HG03135 (cell line): ENCODE measurements around the gene SFMBT1.

Experiments used
- ATAC-seq: cut with Tn5 transposase; IDR thresholded peaks from one replicate; pipeline ENCODE4 v1.9.1; 2021; ENCODE audit warnings: mild to moderate bottlenecking, moderate library complexity; ENCODE audit not compliant: unreplicated experiment

The SFMBT1 gene

GRCh38 chr3:52890735-52891134 lies 155.1 kb downstream of the SFMBT1 start:
- no peak for ATAC-seq

GRCh38 chr3:52889901-52890300 lies 156.0 kb downstream of the SFMBT1 start:
- ATAC-seq, result no peak

GRCh38 chr3:52887166-52887565 lies 158.7 kb downstream of the SFMBT1 start:
- ATAC-seq, result no peak

DNA sequence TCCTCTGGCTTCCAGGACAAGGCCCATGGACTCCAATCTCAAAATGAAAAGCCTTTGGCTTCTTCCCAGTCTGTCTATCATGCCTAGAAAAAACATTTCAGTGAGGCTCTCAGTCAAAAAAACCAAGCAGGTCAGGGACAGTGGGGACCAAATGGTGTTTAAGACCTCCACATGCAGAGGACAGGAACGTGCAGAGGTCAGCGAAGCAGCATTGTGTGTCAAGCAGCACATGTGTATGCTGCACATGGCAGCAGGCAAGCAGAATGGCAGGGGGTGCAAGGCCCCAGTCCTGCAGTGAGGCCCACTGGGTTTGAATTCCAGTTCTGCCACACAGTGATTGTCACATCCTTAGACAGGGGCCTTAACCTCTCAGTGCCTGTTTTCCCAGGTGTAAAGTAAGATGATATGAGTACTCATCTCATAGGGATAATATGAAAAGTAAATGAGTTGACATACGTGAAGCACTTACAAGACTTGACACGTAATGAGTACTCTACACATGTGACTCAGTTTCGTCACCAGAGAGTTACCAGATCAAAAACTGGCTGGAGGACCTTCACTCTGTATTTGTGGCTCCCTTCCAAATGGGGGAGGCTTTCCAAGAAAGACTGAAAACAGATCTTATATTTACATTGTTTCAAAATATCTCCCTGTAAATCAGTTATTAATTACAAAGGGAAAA lies 159.7 kb downstream of the SFMBT1 start:
- ATAC-seq, result no peak

GRCh38 chr3:52882377-52882776 lies 163.5 kb downstream of the SFMBT1 start:
- no peak for ATAC-seq

- ATAC-seq, result no peak
Measured at GRCh38 chr3:52881871-52882270, 164.0 kb downstream of the SFMBT1 start.

DNA sequence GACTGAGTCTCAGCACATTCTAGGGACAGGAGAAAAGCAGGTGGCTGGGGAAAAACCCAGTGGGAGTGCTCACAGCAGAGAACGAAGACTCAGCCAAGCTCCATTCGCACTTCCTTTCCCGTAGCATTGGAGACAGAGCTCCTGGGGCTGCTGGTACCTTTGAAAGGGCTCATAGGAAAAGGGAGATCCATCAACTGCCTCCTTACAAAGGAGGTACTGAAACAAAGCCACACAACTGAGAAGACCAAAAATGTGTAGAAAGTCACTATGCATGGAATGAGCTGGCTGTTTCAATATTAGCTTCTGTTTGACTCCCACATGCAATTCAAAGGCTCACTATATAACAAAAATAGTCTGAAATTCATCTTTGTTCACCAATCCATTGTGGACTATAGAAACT lies 165.4 kb downstream of the SFMBT1 start:
- no peak for ATAC-seq

DNA sequence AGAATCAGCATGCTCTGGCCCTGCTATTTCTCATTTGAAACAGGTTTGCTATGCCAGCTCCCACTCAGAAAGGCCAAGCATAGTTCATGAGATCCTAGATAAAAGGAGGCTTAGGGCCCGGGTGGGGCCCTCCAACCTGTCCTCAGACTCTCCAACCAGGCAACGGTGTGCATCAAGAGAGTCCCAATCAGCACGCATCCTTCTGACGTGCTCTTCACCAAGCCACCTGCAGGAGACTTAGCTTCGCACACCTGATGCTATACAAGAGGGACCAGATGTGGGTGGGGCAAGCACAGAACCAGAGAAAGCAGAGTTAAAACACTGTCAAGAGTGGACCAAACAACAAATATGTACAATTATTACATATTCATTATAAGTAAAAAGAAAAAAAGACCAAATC lies 165.8 kb downstream of the SFMBT1 start:
- no peak for ATAC-seq

- ATAC-seq, result no peak
Measured at GRCh38 chr3:52879581-52879980, 166.3 kb downstream of the SFMBT1 start.

- ATAC-seq, result no peak
Measured at GRCh38 chr3:52879090-52879489, 166.8 kb downstream of the SFMBT1 start.

GRCh38 chr3:52877085-52877484 lies 168.8 kb downstream of the SFMBT1 start:
- ATAC-seq, result no peak

GRCh38 chr3:52874864-52875587 lies 170.8 kb downstream of the SFMBT1 start:
- no peak for ATAC-seq

DNA sequence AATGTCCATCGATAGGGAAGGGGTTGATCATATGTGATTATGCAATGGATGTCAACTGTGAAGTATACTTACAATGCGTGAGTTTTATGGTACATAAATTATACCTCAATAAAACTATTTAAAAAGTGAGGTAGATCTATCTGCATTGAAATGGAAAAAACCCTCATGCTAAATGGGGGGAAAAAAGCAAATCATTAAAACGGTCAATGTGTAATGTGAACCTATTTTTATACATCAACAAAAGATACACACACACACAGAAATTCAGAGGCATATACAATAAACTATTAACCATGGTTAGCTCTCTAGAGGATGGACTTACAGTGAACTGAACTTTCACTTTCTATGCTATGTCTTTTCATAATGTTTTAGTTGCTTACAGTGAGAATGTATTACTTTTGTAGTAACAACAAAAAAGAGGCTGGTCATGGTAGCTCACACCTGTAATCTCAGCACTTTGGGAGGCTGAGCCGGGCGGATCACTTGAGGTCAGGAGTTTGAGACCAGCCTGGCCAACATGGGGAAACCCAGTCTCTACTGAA lies 171.6 kb downstream of the SFMBT1 start:
- ATAC-seq, result no peak

- no peak for ATAC-seq
Measured at GRCh38 chr3:52873433-52874159, 172.3 kb downstream of the SFMBT1 start.

GRCh38 chr3:52872245-52872644 lies 173.6 kb downstream of the SFMBT1 start:
- ATAC-seq, result no peak

DNA sequence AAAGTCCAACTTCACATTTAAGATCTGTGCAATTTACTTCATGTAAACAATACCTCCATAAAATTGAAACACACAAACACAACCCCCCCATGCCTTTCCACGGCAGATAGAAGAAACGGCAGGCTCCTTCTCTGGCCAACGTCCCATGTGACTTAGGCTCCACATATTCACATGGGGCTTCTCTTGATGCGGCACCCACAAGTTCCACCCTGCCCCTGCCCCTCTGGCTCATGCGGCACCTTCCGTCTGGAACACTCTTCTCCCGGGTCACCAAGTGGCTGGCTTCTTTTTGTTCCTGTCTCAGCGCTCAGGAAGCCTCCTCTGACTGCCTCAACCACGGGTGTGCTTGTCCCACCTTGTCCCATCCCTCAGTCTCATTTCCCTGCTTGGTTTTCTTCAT lies 174.1 kb downstream of the SFMBT1 start:
- no peak for ATAC-seq

GRCh38 chr3:52870471-52870870 lies 175.4 kb downstream of the SFMBT1 start:
- ATAC-seq, result no peak

GRCh38 chr3:52866427-52866826 lies 179.4 kb downstream of the SFMBT1 start:
- no peak for ATAC-seq

GRCh38 chr3:52865994-52866393 lies 179.9 kb downstream of the SFMBT1 start:
- ATAC-seq, result no peak

GRCh38 chr3:52860424-52860768 lies 185.5 kb downstream of the SFMBT1 start:
- ATAC-seq, result no peak

DNA sequence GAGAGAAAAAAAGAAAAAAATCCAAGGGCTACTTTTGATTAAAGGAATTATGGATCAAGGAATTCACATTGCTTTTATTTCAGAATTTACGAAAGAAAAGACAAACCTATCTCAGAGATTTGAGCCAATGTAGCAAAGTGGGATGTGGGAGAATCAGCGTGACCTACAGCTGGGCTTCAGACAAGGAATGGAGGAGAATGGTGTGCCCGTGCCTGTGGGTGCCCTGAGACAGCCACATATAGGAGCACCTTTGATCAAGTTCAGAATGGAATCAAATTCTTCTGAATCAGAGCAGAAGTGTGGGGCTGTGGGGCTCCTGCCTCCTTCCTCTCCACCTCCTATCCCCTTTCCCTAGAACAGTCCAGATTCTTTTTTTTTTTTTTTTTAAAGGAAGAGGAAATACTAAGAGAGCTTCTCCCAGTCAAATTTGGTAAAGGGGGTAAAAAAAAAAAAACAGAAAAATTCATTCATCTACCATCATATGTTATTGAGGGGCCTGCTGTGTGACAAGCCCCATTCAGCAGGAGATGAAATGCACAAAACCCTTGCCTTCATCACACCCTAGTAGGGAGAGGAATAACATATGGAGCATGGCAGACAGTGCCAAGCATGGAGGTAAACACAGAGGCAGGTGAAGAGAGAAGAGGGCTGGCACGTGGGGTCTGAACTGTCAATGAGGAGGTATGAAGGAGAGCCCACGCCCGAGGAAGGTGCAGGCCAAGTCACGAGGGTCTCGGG lies 186.0 kb downstream of the SFMBT1 start:
- no peak for ATAC-seq
